HUES6 (cell line): ENCODE data around the gene AOAH.

Experiments
- H3K27ac ChIP-seq: 2 replicates; pipeline ENCODE4 v1.7.0; 2013; ENCODE audit warnings: low read depth, mild to moderate bottlenecking, low read length, inconsistent platforms
- H3K27me3 ChIP-seq: 2 replicates; pipeline ENCODE4 v1.6.1; 2013; ENCODE audit warnings: low read length; ENCODE audit not compliant: control insufficient read depth, insufficient read depth
- H3K36me3 ChIP-seq: 2 replicates; pipeline ENCODE4 v1.6.1; 2013; ENCODE audit warnings: low read length; ENCODE audit not compliant: control insufficient read depth, insufficient read depth
- H3K4me1 ChIP-seq: 2 replicates; pipeline ENCODE4 v1.6.1; 2013; ENCODE audit warnings: low read length; ENCODE audit not compliant: control insufficient read depth, insufficient read depth
- H3K4me3 ChIP-seq: 2 replicates; pipeline ENCODE4 v1.5.1; 2013; ENCODE audit warnings: low read depth, low read length
- H3K9ac ChIP-seq: one replicate; pipeline ENCODE4 v1.6.1; 2013; ENCODE audit warnings: mild to moderate bottlenecking, low read length
- H3K9me3 ChIP-seq: 2 replicates; pipeline ENCODE4 v1.6.1; 2013; ENCODE audit warnings: low read depth, low read length; ENCODE audit not compliant: control insufficient read depth, insufficient read depth

The AOAH gene

GRCh38 chr7:36600869-36601530, 123.3 kb downstream of the AOAH start:
- Histone ChIP-seq H3K36me3 (no peaks in the 10 kb centered on the region), H3K4me1 (no peaks in the 10 kb centered on the region), H3K27ac (no peak overlapping the region), H3K27me3 (no peaks in the 10 kb centered on the region), H3K9ac (no peak overlapping the region), H3K4me3 (no peak overlapping the region), H3K9me3 (no peaks in the 10 kb centered on the region)

GRCh38 chr7:36600314-36600682, 124.0 kb downstream of the AOAH start:
- no peaks in the 10 kb centered on the region for H3K36me3 ChIP-seq

GRCh38 chr7:36599645-36600313, 124.5 kb downstream of the AOAH start:
- Histone ChIP-seq H3K9ac (no peak overlapping the region), H3K9me3 (no peaks in the 10 kb centered on the region), H3K4me3 (no peak overlapping the region), H3K36me3 (no peaks in the 10 kb centered on the region), H3K27me3 (no peaks in the 10 kb centered on the region), H3K27ac (no peak overlapping the region), H3K4me1 (no peaks in the 10 kb centered on the region)

More at GRCh38 chr7:36600314-36600682, 124.0 kb downstream of the AOAH start:
- Histone ChIP-seq H3K4me3 (no peak overlapping the region), H3K4me1 (no peaks in the 10 kb centered on the region), H3K9ac (no peak overlapping the region), H3K27me3 (no peaks in the 10 kb centered on the region), H3K27ac (no peak overlapping the region), H3K9me3 (no peaks in the 10 kb centered on the region)

- Histone ChIP-seq H3K4me1 (no peaks in the 10 kb centered on the region), H3K27ac (no peak overlapping the region), H3K9ac (no peak overlapping the region), H3K27me3 (no peaks in the 10 kb centered on the region), H3K4me3 (no peak overlapping the region), H3K36me3 (no peaks in the 10 kb centered on the region), H3K9me3 (no peaks in the 10 kb centered on the region)
Measured at GRCh38 chr7:36598054-36598674, 126.1 kb downstream of the AOAH start.

- H3K27me3 ChIP-seq: no peaks in the 10 kb centered on the region
- H3K4me1 ChIP-seq: no peaks in the 10 kb centered on the region
- H3K36me3 ChIP-seq: no peaks in the 10 kb centered on the region
- H3K9me3 ChIP-seq: no peaks in the 10 kb centered on the region
- no peak overlapping the region for H3K4me3 ChIP-seq
- no peak overlapping the region for H3K9ac ChIP-seq
- H3K27ac ChIP-seq: no peak overlapping the region
Measured at GRCh38 chr7:36597090-36597773, 127.1 kb downstream of the AOAH start.

- no peaks in the 10 kb centered on the region for H3K36me3 ChIP-seq
- H3K4me3 ChIP-seq: no peak overlapping the region
- H3K9me3 ChIP-seq: no peaks in the 10 kb centered on the region
- no peaks in the 10 kb centered on the region for H3K4me1 ChIP-seq
- no peak overlapping the region for H3K27ac ChIP-seq
- no peak overlapping the region for H3K9ac ChIP-seq
- no peaks in the 10 kb centered on the region for H3K27me3 ChIP-seq
Measured at GRCh38 chr7:36594445-36594844, 129.8 kb downstream of the AOAH start.

GRCh38 chr7:36591636-36592035, 132.7 kb downstream of the AOAH start:
- H3K4me1 ChIP-seq: no peaks in the 10 kb centered on the region
- no peak overlapping the region for H3K4me3 ChIP-seq
- no peak overlapping the region for H3K27ac ChIP-seq
- H3K27me3 ChIP-seq: no peaks in the 10 kb centered on the region
- no peak overlapping the region for H3K9ac ChIP-seq
- H3K36me3 ChIP-seq: no peaks in the 10 kb centered on the region
- H3K9me3 ChIP-seq: no peaks in the 10 kb centered on the region

GRCh38 chr7:36589391-36589790, 134.9 kb downstream of the AOAH start:
- Histone ChIP-seq H3K9me3 (no peaks in the 10 kb centered on the region), H3K36me3 (no peaks in the 10 kb centered on the region), H3K4me3 (no peak overlapping the region), H3K4me1 (no peaks in the 10 kb centered on the region), H3K27ac (no peak overlapping the region), H3K9ac (no peak overlapping the region), H3K27me3 (no peaks in the 10 kb centered on the region)

- Histone ChIP-seq H3K4me3 (no peak overlapping the region), H3K9me3 (peaks cover 13% of the 10 kb centered on the region; the same call in 1 of the 2 replicates), H3K27ac (no peak overlapping the region), H3K4me1 (no peaks in the 10 kb centered on the region), H3K9ac (no peak overlapping the region), H3K36me3 (no peaks in the 10 kb centered on the region), H3K27me3 (no peaks in the 10 kb centered on the region)
Measured at GRCh38 chr7:36583318-36583717, 141.0 kb downstream of the AOAH start.

- Histone ChIP-seq H3K36me3 (no peaks in the 10 kb centered on the region), H3K4me3 (no peak overlapping the region), H3K4me1 (no peaks in the 10 kb centered on the region), H3K9ac (no peak overlapping the region), H3K9me3 (peaks cover 22% of the 10 kb centered on the region), H3K27ac (no peak overlapping the region), H3K27me3 (no peaks in the 10 kb centered on the region)
Measured at GRCh38 chr7:36575832-36576231, 148.5 kb downstream of the AOAH start.

GRCh38 chr7:36573066-36573465, 151.2 kb downstream of the AOAH start:
- Histone ChIP-seq H3K4me1 (peaks cover 3% of the 10 kb centered on the region; the same call in 1 of the 2 replicates), H3K36me3 (no peaks in the 10 kb centered on the region), H3K27ac (no peak overlapping the region), H3K9me3 (peaks cover 16% of the 10 kb centered on the region), H3K4me3 (no peak overlapping the region), H3K9ac (no peak overlapping the region), H3K27me3 (no peaks in the 10 kb centered on the region)
